Stimulated activated CD4-positive, alpha-beta T cell treated with anti-CD3 and anti-CD28 coated beads, TNF-alpha, amount 100 ng/mL, for 4 hours (primary cell): ENCODE data around the gene RAC3.

Experiments
- DNase-seq, 3 experiments: peaks; one replicate each; pipeline ENCODE4 v3.0.0-alpha.2; 2020; ENCODE audit warnings: low read depth in 3 of 3

The RAC3 gene

DNA sequence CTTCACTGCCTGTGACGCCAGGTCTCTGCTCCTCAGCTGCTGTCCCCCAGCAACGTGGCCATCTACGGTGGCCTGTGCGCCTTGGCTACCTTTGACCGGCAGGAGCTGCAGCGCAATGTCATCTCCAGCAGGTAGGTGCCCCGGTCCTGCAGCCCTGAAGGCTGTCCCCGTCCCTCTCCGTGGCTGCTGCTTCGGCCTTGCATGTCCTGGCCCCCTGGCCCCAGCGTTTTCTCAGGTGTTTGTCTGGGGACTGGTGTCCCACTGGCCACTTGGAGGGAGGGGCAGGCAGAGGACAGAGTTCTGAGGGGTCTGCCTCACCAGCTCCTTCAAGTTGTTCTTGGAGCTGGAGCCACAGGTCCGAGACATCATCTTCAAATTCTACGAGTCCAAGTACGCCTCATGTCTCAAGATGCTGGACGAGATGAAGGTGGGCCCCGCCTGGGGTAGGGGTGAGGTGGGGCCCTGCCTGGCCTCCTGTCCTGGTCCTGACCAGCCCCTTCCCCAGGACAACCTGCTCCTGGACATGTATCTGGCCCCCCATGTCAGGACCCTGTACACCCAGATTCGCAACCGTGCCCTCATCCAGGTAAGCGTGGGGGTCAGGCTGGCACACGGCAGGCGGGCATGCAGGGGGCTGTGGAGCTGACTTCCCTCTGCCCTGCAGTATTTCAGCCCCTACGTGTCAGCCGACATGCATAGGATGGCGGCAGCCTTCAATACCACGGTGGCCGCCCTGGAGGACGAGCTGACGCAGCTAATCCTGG is 24.7 kb downstream of the RAC3 start:
- no peak for DNase-seq

DNA sequence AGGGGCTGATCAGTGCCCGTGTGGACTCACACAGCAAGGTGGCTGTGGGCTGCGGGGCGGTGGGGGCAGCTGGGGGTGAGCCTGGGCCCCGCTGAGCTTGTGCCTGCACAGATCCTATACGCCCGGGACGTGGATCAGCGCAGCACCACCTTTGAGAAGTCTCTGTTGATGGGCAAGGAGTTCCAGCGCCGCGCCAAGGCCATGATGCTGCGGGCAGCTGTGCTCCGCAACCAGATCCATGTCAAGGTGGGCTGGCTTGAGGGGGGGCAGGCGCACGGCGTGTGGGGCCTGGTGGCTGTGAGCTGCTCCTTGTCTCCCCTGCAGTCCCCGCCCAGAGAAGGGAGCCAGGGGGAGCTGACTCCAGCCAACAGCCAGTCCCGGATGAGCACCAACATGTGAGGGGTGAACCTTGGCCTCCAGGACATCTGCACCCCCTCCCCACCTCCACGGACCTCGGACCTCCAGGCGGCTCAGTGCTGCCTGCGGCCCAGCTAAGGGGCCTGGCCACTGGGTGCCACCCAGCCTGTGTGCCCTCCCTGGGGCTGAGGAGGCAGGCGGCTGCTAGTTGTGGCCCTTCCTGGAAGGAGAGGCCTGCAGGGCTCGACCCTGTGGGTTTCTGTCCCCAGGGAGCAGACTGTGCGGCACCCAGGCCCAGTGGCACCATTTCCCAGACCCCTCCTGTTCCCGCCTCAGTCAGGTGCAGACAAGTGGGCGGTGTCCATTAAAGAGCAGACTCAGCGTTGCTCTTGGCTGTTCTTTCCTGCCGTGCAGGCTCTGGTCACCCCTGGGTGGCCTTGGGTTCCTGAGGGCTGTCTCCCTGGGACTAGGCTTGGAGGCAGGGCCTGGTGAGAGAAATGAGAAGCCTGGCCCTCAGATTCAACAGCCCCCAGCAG is 25.5 kb downstream of the RAC3 start:
- no peak for DNase-seq

DNA sequence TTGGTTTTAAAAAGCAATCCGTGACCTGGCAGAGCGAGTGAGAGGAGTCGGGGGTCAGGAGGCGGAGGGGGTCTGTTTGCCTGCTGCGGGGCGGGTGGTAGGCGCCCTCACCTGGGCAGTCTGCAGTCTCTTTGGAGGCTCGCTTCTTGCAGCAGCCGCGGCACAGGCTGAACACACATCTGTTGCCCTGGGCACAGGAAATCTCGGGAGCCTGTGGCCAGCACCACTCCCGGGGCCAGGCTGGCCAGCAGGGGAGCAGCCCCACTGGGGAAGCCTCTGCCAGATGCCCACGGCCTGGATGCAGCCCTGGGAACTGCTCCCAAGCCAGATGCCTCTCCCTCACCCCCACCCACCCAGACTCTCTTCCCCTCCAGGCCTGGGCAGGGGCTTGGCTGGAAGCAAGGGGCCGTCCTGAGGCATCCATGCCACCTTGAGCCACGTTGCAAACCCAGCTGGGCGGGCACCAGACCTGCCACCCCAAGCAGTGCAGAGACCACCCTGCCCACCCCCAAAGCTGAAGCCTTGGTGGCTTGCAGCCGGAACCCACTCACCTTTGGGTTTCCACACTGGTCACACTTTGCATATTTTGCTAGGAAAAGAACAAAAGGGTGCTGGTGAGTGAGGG is 26.9 kb downstream of the RAC3 start:
- DNase-seq: no peak

DNA sequence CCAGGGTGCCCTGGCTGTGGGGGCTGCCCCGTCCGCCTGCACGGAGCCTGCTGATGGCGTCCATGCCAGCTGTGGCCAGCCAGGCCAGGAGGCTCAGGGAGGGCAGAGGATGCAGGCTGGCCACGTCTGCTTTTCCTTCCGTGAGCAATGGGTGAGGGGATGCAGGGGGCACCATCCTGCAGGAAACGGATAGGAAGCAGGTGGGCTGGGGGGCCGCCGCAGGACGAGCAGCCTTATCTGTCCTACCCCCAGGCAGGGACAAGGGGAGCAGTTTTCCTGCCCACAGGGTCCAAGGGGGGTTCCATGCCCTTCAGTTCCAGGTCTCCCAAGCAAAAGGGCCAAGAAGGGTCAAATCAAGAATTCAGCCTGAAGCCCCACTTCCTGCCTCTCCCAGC is 27.4 kb downstream of the RAC3 start:
- DNase-seq: no peak

DNA sequence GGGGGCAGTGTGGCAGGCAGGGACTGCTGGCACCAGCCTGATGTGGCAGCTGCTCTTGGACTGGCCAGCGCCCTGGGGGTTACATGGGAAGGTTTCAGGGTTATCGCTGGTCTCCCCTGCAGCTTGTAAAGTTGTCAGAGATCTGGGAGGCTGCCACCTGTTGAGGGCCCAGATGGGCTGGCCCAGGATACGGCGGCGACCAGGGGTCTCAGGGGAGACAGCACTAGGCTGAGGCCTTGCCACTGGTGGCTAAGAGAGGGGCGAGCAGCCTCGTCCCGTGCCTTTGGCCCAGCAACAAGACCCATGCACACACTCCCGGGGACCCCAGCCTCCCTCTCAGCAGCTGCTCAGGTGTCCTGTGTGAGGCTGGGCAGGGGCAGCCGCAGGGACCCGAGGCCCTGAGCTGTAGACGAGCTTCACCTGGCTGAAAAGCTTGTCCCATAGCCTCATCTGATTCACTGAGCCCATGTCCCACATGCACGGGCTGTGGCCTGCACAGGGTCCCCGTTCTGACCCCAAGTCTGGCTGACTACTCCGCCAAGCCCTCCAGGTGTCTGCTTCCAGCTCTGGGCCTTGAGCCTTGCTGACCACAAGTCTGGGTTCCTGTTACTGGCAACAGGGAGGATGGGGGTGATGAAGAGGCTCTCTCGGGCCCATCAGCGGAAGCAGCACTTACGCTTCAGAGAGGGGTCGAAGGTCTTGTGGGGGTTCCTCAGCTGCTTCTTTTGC is 28.0 kb downstream of the RAC3 start:
- no peak for DNase-seq

DNA sequence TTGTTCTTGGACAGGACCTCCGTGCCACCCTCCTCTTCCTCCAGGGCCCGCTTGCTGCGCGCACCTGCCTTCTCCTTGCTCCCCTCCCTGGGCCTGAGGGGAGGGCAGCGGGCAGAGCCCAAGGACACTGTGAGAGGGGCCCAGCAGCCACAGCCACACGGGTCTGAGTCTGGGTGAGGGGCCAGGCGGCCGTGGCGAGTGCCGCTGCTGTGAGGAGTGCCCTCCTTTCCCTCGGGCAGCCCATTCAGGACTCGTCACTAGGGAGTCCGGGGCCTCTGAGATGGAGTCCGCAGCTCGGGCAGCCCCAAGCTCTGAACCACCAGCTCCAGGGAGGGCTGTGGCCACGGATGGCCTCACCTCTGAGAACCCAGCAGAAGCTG is 28.5 kb downstream of the RAC3 start:
- no peak for DNase-seq

DNA sequence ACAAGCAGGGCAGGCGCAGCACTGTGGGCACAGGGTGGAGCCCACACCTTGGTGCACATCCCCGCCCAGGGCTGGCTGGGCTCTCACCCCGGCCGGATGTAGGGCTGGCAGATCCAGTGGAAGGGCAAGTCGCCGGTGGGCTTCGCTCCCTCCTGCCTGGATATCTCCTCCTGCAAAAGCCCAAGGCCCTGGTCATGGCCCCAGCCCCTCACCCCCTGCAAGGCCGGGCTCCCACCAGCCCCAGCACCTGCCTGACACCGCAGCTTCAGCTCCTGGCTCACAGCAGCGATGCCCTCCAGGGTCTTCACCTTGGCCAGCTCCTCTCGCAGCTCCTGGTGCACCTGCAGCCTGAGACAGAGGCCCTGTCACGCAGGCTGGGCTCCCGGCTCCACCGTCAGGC is 29.1 kb downstream of the RAC3 start:
- DNase-seq: no peak

DNA sequence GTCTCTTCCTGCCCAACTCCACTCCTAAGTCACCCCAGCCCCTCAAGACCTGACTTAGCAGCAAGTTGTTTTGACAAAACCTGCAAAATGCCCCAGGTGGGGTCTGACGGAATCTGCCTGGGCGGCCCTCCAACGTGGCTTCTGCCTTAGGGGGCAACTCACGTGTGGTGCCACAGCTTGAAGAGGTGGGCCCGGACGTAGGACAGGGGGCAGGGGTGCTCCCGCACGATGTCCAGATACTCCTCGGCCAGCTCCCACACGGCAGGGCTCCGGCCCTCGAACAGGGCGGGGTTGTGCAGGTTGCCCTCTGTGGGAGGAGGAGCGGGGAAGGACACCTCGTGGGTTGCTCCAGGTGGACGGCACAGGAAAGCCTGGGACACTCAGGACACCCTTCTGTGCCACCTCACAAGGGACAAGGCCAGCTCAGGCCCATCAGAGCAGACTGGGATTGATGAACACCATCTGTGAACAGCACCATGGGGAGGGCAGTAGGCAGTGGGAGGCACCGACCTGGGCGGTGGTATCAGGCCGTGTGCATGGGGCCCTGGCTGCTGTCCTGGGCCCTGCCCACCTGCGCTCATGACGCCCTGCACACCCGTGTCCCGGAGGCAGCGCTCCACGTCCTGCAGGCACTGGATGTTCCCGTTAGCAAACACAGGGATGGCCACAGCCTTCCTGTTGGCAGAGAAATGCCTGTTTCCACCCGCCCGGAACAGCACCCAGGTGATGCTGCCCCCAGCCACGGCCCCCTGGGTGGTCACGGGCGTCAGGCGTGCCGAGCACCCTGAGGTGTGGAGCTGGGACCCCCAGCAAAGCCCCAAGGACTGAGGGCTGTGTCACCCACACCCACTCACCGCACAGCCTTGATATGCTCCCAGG is 29.8 kb downstream of the RAC3 start:
- DNase-seq: no peak

DNA sequence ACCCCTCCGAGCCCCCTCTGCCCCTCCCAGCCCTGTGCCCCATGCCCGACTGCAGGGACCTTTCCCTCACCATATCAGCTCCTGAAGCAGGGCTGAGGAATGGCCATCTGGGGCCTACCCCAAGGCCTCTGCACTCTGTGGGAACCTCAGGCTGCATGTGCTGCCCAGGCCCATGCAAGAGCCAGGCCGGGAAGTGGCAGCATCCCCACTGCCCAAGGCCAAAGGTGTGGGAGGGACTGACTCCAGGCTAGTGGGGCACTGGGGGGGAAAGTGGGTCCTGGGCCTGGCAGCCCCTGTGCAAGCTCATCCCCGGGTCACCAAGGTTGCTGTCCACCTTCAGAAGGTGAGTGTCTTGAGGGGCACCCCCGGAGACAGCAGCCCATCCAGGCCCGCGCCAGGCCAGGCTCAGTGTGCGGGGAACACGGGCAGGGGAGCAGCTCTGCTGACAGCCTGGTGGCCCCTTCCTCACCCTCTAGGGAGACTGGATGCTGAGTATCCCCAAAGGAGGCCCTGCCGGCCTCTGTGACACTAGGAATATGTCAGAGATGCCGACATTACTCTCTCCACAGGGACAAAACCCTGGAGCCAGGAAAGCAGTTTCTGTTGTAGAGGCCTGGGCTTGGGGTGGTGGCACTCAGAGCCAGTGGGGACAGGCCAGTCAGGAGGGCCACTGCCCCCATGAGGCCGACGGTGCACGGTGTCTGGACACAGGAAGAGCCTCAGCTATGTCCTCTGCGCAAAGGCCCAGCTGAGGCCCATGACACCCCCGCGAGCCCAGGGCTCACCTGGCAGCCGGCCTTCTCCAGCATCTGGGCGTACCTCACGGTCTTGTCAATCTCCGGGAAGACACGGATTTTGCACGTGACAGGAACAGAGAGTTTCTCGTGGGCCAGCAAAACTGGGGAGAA is 30.9 kb downstream of the RAC3 start:
- DNase-seq: no peak

DNA sequence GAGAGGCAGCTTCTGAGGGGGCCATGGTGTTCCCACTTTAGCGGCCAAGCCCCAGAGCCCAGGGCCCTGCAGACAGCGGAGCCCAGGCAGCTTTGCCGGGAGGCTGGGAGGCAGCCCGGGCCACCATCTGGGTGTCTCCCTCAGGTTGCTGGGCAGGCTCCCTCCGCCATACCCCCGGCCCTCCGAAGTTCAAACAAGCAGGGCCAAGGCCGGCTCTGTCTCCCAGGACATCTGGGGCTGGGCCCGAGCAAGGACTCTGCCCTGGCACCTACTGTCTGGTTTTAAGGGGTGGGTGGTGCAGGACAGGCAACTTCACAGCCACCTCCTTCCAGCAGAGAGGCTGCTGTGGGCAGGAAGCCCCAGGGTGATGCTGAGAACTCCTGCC is 31.5 kb downstream of the RAC3 start:
- DNase-seq: no peak

DNA sequence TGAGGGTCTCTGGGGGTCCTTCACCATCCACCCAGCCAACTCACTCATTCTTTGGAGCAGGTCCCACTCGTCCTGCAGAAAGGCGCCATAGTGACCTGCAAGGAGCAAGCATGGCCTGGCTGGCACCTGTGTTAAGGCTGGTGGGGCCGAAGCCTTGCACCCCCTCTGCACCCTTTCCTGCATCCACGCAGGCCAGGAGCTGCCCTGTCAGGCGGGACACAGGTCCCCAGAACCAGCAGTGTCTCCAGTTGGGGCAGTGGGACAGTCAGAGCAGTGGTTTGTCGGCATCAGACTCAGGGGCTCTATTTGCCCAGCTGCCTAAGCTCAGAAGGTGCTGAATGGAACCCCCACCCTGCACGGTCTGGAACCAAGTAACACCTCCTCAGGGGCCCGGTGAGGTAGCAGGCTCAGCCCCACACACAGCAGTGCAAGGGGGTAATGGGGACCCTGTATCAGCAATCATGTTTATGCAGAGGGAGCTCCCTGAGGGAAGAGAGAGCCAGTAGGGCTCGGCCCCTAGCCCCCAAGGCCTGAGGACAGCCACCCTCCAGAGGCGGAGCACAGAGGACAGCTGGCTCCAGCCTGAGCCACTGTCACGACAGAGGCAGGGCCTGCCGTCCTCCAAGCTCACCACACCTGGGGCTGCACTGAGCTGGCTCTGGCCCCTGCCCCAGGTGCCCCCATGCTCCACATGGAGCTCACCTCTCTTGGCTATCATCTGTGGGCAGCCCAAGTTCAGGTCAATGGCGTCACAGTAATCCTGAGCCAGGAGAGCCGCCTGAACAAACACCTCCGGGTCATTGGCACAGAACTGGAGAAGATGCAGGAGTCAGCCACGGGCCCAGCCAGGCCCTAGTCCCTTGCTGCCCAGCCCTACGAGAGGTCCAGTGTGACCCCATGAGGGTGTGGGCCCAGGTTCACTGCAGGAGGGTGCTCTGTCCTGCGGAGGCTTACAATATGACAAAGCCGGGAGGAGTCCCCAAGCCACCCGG is 32.2 kb downstream of the RAC3 start:
- no peak for DNase-seq

DNA sequence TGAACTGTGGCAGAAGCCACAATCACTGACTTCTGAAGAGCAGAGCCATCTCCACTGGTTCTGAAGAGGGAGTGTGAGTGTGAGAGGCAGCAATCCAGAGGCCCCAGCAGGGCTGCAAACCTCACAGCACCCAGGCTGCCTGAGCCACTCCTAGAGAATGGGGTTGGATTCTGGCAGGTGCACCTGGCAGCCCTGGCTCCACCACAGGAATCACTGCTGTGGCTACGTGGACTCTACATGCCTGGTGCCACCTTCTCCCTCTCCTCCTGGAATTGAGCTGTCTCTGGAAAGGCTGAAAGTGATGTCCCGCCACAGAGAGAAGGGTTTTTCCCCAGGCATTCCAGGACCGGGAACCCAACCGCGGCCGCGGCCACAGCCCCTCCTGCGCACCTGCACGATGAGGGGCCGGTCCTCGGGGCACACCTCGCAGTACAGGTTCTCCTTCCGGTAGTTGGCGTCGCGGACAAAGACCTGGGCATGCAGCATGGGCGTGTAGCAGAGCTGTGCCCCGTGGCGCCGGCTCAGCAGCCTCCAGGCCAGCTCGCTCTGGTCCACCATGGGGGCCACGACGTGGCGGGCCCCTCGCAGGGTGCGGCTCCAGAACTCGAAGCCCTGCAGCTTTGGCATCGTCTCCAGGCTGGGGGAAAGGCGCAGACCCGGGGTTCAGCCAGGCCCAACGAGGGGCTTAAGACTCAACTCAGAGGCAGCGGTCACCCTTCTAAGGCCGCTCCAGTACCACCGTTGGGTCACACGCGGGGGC is 33.1 kb downstream of the RAC3 start:
- no peak for DNase-seq

DNA sequence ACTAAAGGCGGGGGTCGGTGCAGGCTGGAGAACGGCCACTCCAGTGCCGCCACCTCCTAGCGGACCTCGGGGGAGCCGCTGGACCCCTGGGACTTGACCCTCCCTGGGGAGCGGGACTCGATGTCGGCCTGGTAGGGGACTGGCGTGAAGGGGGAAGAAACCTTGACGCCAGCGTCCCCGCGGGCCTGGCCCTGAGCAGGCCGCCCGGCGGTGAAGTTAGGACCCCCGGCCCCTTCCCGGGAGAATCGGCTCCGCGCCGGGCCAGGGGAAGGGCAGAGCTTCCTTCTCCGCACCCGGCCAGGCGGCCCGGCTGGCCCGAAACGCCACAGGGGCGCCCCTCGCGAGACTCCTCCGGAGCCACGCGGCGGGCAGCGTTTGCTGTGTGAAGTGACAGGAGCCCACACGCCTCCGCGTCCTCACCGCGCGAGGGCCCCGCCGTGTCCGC is 33.7 kb downstream of the RAC3 start:
- no peak for DNase-seq

DNA sequence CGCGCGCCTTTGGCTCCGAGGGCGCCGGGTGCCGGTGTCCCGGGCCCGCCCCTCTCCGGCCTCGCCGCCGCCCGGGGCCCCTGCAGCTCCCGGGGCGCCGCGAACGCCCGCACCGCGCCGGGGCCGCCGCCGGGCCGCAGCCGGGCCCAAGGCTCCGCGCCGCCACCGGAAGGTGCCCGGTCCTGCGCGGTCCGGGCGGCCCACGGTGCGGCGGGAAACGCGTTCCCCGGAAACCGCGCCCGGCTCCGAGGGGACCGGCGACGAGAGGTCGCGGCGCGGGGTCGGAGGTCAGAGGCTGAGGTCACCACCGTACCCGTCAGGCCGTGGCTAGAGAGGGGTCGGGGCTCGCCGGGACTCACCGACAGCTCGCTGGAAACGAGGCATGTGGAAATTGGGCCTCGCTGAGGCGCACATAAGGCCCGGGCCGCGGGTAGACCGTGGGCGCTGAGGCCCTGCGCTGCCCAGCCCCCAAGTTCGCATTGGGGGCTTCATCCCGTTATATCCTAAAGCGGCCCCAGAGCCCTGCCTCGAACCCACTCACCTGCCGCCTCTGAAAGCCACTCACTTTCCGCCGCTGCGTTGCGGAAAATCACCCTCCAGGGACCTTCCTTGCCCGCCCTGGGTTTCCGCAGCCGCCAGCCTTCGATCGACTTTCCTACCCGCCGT is 34.3 kb downstream of the RAC3 start, which contains the start of gene DUS1L:
TSS of gene DUS1L (minus strand) at position 167 of the 666 bp plus-strand sequence. CDS start 745 bp downstream, outside the sequence.
- peak; percentile 50 to 69 (median 51) for DNase-seq

DNA sequence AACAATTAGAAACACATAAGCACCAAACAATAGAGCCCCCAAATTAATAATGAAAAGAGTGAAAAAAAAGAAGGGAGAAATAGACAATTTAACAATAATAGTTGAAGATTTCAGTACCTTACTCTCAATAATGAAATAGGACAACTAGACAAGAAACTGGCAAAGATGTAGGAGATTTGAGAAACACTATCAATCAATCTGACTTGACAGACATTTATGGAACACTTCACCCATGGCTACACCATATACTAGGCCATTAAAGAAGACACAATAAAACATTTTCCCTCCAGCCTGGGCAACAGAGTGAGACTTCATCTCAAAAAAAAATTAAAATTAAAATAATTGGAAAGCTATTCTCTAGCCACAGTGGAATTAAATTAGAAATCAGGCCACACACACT is 39.1 kb downstream of the RAC3 start:
- no peak for DNase-seq

DNA sequence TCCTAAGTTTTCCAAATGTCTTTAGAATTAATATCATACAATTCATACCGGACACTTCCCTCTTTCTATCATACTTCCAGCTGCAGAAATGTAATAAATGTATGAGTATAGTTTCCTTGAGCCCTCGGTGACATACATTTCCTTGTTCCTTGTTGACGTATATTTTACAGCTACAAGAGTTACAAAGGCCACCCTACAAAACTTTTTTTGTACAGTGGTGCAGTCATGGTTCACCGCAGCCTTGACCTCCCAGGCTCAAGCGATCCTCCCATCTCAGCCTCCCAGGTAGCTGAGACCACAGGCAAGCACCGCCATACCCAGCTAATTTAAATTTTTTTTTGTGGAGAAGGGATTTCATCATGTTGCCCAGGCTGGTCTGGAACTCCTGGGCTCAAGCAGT is 41.3 kb downstream of the RAC3 start:
- no peak for DNase-seq

DNA sequence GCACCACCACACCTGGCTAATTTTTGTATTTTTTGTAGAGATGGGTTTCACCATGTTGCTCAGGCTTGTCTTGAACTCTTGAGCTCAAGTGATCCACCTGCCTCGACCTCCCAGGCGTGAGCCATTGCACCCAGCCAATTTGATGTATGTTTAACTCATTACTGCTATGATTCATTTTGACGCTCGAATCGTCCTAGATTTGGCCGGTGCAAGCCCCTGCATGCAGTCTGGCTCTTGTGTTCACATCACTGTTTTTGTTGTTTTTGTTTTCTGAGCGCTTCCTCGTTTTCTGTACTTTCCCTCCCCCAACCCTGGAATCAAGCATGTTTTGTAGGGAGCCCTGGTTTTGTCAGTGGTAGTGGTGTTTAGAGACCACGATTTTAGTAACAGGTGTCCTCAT is 42.0 kb downstream of the RAC3 start:
- no peak for DNase-seq
